ENCODE measurements around the gene NFE2L2.
"Not testable (repeated sequence)": the region's sequence is repeated elsewhere in the genome, so short reads cannot be mapped to it uniquely, and the experiment has no call there.

NFE2L2 gene

DNA sequence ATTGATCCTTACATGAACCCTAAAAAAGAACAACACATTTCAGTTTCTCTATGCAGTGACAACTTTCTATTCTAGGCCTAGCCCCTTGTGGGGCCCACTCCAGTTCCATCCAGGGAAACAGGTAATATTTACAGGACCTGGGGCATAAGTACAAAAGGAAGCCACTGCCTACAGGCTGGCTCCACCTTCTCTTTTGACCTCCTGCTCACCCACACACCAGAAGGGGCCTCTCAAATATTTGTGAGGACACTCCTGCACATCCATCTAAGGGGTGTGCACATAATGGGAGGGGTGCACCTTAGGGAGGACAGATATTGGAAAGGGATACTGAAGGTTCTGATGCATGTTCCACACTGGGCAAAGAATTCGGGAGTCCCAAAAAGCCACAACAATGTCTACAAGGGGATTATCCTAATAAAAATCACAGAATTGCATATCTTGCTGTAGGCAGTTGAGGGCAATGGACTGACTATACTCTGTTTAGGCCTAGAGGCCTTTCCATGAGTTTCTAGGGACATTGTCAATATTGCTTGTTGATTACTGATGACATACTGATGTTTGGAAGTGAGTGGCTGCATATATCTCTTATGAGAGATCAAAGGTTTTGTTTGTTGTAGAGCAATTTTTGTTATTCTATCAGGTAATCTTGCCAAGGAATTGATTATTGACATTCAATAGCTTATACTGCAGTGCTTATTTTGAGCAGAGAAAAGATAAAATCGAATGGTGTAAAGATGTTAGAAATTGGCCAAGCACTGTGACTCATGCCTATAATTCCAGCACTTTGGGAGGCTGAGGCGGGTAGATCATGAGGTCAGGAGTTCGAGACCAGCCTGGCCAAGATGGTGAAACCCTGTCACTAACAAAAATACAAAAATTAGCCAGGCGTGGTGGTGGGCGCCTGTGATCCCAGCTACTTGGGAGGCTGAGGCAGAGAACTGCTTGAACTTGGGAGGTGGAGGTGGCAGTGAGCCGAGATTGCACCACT lies 75.8 kb downstream of the NFE2L2 start:
- no peak for FAIRE-seq

DNA sequence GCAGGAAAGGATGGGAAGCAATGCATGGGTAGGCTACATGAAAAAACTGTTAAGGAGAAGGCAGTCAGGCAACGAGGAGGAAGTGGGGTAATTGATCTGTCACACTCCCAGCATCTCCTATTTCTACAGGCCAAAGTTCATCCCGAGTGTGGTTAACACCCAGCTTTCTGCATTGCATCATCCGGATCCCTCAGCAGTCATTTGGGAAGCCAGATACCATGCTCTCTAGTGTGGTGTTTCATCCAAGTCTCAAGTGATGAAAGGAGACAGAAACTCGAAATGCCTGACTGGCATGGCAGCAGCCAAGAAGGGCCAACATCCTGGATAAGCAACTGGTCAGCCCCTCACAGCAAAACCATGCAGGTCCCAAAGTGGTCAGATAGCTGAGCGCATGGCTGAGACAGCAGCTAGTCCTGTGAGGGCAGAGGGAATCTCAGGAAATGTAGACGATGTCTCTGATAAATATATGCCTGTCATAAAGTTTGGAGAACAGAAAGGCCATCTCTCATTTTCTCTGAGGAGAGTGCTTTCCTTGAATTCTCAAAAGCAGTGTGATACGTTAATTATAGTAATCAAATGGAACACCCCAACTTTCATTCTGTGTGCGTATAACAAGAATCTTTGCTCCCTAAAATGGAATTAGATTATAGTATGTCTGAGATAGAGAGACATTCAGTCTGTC lies 76.8 kb downstream of the NFE2L2 start:
- FAIRE-seq, result no peak

DNA sequence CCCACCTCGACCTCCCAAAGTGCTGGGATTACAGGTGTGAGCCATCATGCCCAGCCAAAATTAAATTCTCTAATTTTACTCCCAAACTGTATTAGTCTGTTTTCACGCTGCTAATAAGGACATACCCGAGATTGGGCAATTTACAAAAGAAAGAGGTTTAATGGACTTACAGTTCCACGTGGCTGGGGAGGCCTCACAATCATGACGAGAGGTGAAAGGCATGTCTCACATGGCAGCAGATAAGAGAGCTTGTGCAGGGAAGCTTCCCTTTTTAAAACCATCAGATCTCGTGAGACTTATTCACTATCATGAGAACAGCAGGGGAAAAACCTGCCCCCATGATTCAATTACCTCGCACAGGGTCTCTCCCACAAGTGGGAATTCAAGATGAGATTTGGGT lies 78.5 kb downstream of the NFE2L2 start:
- not testable (repeated sequence) for FAIRE-seq

DNA sequence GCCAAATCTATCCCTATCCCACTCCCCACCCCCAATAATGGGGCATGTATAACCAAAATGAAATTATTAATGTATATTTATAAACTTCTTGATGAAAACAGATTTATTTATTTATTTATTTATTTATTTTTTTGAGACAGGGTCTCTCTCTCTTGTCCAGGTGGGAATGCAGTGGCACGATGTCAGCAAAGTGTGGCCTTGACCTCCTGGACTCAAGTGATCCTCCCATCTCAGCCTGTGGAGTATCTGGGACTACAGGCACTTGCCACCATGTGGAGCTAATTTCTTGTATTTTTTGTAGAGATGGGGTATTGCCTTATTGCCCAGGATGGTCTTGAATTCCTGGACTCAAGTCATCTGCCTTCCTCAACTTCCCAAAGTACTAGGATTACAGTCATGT lies 79.9 kb downstream of the NFE2L2 start:
- FAIRE-seq, result no peak

GRCh38 chr2:177183860-177184259 lies 80.7 kb downstream of the NFE2L2 start:
- FAIRE-seq, result no peak

Measured in TTC549 (cell line).